HEK293 (cell line): ENCODE measurements around the gene PKN3.
A peak's percentile ranks its signal among the peaks of the same experiment; 100 is the strongest.

ENCODE experiments used
- CTCF ChIA-PET: fragments of 350-600 bp; formaldehyde crosslinking; extraction: SDS; loops from one replicate; lab custom pipeline; 2021; ENCODE audit warnings: antibody characterized with exemption; lab: Yijun Ruan, JAX
- POLR2A ChIA-PET: fragments of 300-600 bp; formaldehyde crosslinking; extraction: SDS; loops from one replicate; lab custom pipeline; 2020; ENCODE audit warnings: antibody characterized with exemption, inconsistent platforms; lab: Yijun Ruan, JAX
- H3K27ac ChIP-seq: fragments of 200-500 bp; sonication (Bioruptor generic); 2 replicates; pipeline ENCODE4 v1.5.1; 2014; ENCODE audit warnings: low read depth, low read length, control low read depth, inconsistent platforms; ENCODE audit errors: extremely low read depth
- H3K36me3 ChIP-seq, 2 experiments: fragments of 200-500 bp in 1 of 2; sonication (Bioruptor generic) in 1 of 2; 1 replicate in 1 of 2; 2 replicates in 1 of 2; pipeline ENCODE4 v1.5.1; 2014 to 2017; ENCODE audit warnings: inconsistent platforms in 2 of 2, low read length in 2 of 2; ENCODE audit not compliant: control insufficient read depth in 2 of 2, insufficient read depth in 1 of 2
- H3K4me1 ChIP-seq: fragments of 200-500 bp; sonication (Bioruptor generic); 2 replicates; pipeline ENCODE4 v1.5.1; 2014; ENCODE audit warnings: mild to moderate bottlenecking, low read length, inconsistent platforms; ENCODE audit not compliant: control insufficient read depth, insufficient read depth
- H3K4me3 ChIP-seq: 2 replicates; pipeline ENCODE4 v1.5.1; 2011; ENCODE audit warnings: low read depth, mild to moderate bottlenecking, control low read depth, low read length, moderate library complexity
- H3K9me3 ChIP-seq: fragments of 200-500 bp; sonication (Bioruptor generic); 2 replicates; pipeline ENCODE4 v1.5.1; 2014; ENCODE audit warnings: low read depth, low read length, inconsistent platforms; ENCODE audit not compliant: control insufficient read depth, insufficient read depth
- GLIS1 ChIP-seq: fragments of 450-650 bp; formaldehyde crosslinking; IDR thresholded peaks from 2 replicates; pipeline ENCODE4 v1.5.1; 2016; ENCODE audit warnings: missing biosample characterization, missing genetic modification characterization
- GLIS2 ChIP-seq: fragments of 450-650 bp; formaldehyde crosslinking; IDR thresholded peaks from 2 replicates; pipeline ENCODE4 v1.5.1; 2016; ENCODE audit warnings: missing biosample characterization, missing genetic modification characterization
- KLF10 ChIP-seq: fragments of 450-650 bp; IDR thresholded peaks from 2 replicates; pipeline ENCODE4 v1.5.1; 2018; ENCODE audit warnings: missing biosample characterization, mild to moderate bottlenecking, missing genetic modification characterization
- PATZ1 ChIP-seq: fragments of 450-650 bp; formaldehyde crosslinking; IDR thresholded peaks from 2 replicates; pipeline ENCODE4 v1.5.1; 2016; ENCODE audit warnings: missing biosample characterization, missing genetic modification characterization
- SP7 ChIP-seq: fragments of 450-650 bp; formaldehyde crosslinking; IDR thresholded peaks from 2 replicates; pipeline ENCODE4 v1.5.1; 2016; ENCODE audit warnings: missing biosample characterization, missing genetic modification characterization
- ZBTB10 ChIP-seq: fragments of 450-650 bp; formaldehyde crosslinking; IDR thresholded peaks from 2 replicates; pipeline ENCODE4 v1.5.1; 2016; ENCODE audit warnings: missing biosample characterization, missing genetic modification characterization
- ZBTB17 ChIP-seq: fragments of 450-650 bp; formaldehyde crosslinking; IDR thresholded peaks from 2 replicates; pipeline ENCODE4 v1.5.1; 2016; ENCODE audit warnings: missing biosample characterization, missing genetic modification characterization
- ZBTB44 ChIP-seq: fragments of 450-650 bp; IDR thresholded peaks from 2 replicates; pipeline ENCODE4 v1.5.1; 2018; ENCODE audit warnings: missing biosample characterization, mild to moderate bottlenecking, missing genetic modification characterization
- ZBTB48 ChIP-seq: fragments of 450-650 bp; formaldehyde crosslinking; IDR thresholded peaks from 2 replicates; pipeline ENCODE4 v1.5.1; 2016; ENCODE audit warnings: missing biosample characterization, missing genetic modification characterization
- ZBTB8A ChIP-seq: fragments of 450-650 bp; formaldehyde crosslinking; IDR thresholded peaks from 2 replicates; pipeline ENCODE4 v1.5.1; 2016; ENCODE audit warnings: missing biosample characterization, missing genetic modification characterization
- ZIC2 ChIP-seq: fragments of 450-650 bp; formaldehyde crosslinking; IDR thresholded peaks from 2 replicates; pipeline ENCODE4 v1.5.1; 2016; ENCODE audit warnings: missing biosample characterization, missing genetic modification characterization
- ZNF19 ChIP-seq: fragments of 450-650 bp; formaldehyde crosslinking; IDR thresholded peaks from 2 replicates; pipeline ENCODE4; 2016; ENCODE audit warnings: missing biosample characterization, missing genetic modification characterization, low read depth
- ZNF2 ChIP-seq: fragments of 450-650 bp; formaldehyde crosslinking; IDR thresholded peaks from 2 replicates; pipeline ENCODE4 v1.5.1; 2016; ENCODE audit warnings: missing biosample characterization, missing genetic modification characterization
- ZNF214 ChIP-seq: fragments of 450-650 bp; formaldehyde crosslinking; IDR thresholded peaks from 2 replicates; pipeline ENCODE4 v1.5.1; 2017; ENCODE audit warnings: missing biosample characterization, mild to moderate bottlenecking, missing genetic modification characterization, borderline replicate concordance
- ZNF266 ChIP-seq: fragments of 450-650 bp; formaldehyde crosslinking; IDR thresholded peaks from 2 replicates; pipeline ENCODE4 v1.5.1; 2016; ENCODE audit warnings: missing biosample characterization, missing genetic modification characterization, low read depth
- ZNF335 ChIP-seq: fragments of 450-650 bp; formaldehyde crosslinking; conservative IDR thresholded peaks from 2 replicates; pipeline ENCODE4 v1.5.1; 2016; ENCODE audit warnings: missing biosample characterization, missing genetic modification characterization
- ZNF341 ChIP-seq: fragments of 450-650 bp; formaldehyde crosslinking; IDR thresholded peaks from 2 replicates; pipeline ENCODE4; 2016; ENCODE audit warnings: low read depth, missing biosample characterization, missing genetic modification characterization
- ZNF501 ChIP-seq: fragments of 450-650 bp; formaldehyde crosslinking; IDR thresholded peaks from 2 replicates; pipeline ENCODE4 v1.5.1; 2016; ENCODE audit warnings: missing biosample characterization, missing genetic modification characterization
- ZNF610 ChIP-seq: fragments of 450-650 bp; formaldehyde crosslinking; IDR thresholded peaks from 2 replicates; pipeline ENCODE4 v1.5.1; 2016; ENCODE audit warnings: missing biosample characterization, missing genetic modification characterization, borderline replicate concordance
- ZNF654 ChIP-seq: fragments of 450-650 bp; formaldehyde crosslinking; IDR thresholded peaks from 2 replicates; pipeline ENCODE4 v1.5.1; 2016; ENCODE audit warnings: low read depth, missing biosample characterization, missing genetic modification characterization
- ZNF660 ChIP-seq: fragments of 450-650 bp; IDR thresholded peaks from 2 replicates; pipeline ENCODE4 v1.5.1; 2018; ENCODE audit warnings: missing biosample characterization, mild to moderate bottlenecking, missing genetic modification characterization
- ZSCAN30 ChIP-seq: fragments of 450-650 bp; IDR thresholded peaks from 2 replicates; pipeline ENCODE4 v1.5.1; 2018; ENCODE audit warnings: missing biosample characterization, mild to moderate bottlenecking, missing genetic modification characterization, moderate library complexity
- TF ChIP-seq, protein P1 (sequence below): fragments of 450-650 bp; formaldehyde crosslinking; IDR thresholded peaks from 2 replicates; pipeline ENCODE4 v1.5.1; 2016; ENCODE audit warnings: missing biosample characterization, missing genetic modification characterization
- TF ChIP-seq, protein P2 (sequence below): fragments of 450-650 bp; formaldehyde crosslinking; conservative IDR thresholded peaks from 2 replicates; pipeline ENCODE4 v1.5.1; 2016; ENCODE audit warnings: low read depth, missing biosample characterization, missing genetic modification characterization
- TF ChIP-seq, protein P3 (sequence below): fragments of 450-650 bp; formaldehyde crosslinking; IDR thresholded peaks from 2 replicates; pipeline ENCODE4 v1.5.1; 2016; ENCODE audit warnings: missing biosample characterization, missing genetic modification characterization

The PKN3 gene

GRCh38 chr9:128733256-128733655 lies 31.0 kb downstream of the PKN3 start:
- Histone ChIP-seq H3K36me3 (peaks cover 0 to 39% of the 10 kb centered on the region in 2 experiments; a peak in 2 of 3 replicates), H3K4me3 (no peak overlapping the region), H3K27ac (no peak overlapping the region), H3K9me3 (no peaks in the 10 kb centered on the region), H3K4me1 (no peaks in the 10 kb centered on the region)
- ChIA-PET CTCF (interaction anchor here (0.6 to 5.3 kb wide), 38 partner anchors 9 to 1020 kb away, joined by 3 to 41 read pairs (median 5); partner anchors contain the start of genes ENDOG, KYAT1, LRRC8A and PHYHD1), POLR2A (interaction anchor here (1.0 to 2.1 kb wide), 3 partner anchors 9 to 85 kb away, joined by 3 to 11 read pairs (median 6); partner anchors contain the start of genes ENDOG and ZDHHC12)
- TF ChIP-seq ZBTB10 (tag by site-specific recombination) (peak; percentile 70; the same call in 1 of the 2 replicates), GLIS1 (tag by site-specific recombination) (peak; percentile 90), ZSCAN30 (tag by site-specific recombination) (peak; percentile 100), ZBTB17 (tag by site-specific recombination) (peak; percentile 75), ZNF341 (tag by site-specific recombination) (peak; percentile 42; the same call in 1 of the 2 replicates), ZBTB8A (0 out of 2 replicates have a peak, but pooled peaks have one; percentile 57), ZNF335 (tag by site-specific recombination) (0 out of 2 replicates have a peak, but pooled peaks have one; percentile 13), ZNF266 (no peak), ZIC2 (tag by site-specific recombination) (peak; percentile 66), ZNF501 (tag by site-specific recombination) (0 out of 2 replicates have a peak, but pooled peaks have one; percentile 42), ZBTB44 (tag by site-specific recombination) (no peak), ZNF19 (tag by site-specific recombination) (no peak), KLF10 (0 out of 2 replicates have a peak, but pooled peaks have one; percentile 33), SP7 (peak; percentile 59; the same call in 1 of the 2 replicates), ZNF214 (no peak), ZBTB48 (peak; percentile 87), GLIS2 (peak; percentile 73), PATZ1 (tag by site-specific recombination) (peak; percentile 75), ZNF610 (tag by site-specific recombination) (no peak), ZNF660 (tag by site-specific recombination) (peak; percentile 93), ZNF2 (tag by site-specific recombination) (peak; percentile 67; the same call in 1 of the 2 replicates), ZNF654 (tag by site-specific recombination) (peak; percentile 93)
- TF ChIP-seq, protein P1, sequence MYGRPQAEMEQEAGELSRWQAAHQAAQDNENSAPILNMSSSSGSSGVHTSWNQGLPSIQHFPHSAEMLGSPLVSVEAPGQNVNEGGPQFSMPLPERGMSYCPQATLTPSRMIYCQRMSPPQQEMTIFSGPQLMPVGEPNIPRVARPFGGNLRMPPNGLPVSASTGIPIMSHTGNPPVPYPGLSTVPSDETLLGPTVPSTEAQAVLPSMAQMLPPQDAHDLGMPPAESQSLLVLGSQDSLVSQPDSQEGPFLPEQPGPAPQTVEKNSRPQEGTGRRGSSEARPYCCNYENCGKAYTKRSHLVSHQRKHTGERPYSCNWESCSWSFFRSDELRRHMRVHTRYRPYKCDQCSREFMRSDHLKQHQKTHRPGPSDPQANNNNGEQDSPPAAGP = 0 out of 2 replicates have a peak, but pooled peaks have one; percentile 17
- TF ChIP-seq, protein P2, sequence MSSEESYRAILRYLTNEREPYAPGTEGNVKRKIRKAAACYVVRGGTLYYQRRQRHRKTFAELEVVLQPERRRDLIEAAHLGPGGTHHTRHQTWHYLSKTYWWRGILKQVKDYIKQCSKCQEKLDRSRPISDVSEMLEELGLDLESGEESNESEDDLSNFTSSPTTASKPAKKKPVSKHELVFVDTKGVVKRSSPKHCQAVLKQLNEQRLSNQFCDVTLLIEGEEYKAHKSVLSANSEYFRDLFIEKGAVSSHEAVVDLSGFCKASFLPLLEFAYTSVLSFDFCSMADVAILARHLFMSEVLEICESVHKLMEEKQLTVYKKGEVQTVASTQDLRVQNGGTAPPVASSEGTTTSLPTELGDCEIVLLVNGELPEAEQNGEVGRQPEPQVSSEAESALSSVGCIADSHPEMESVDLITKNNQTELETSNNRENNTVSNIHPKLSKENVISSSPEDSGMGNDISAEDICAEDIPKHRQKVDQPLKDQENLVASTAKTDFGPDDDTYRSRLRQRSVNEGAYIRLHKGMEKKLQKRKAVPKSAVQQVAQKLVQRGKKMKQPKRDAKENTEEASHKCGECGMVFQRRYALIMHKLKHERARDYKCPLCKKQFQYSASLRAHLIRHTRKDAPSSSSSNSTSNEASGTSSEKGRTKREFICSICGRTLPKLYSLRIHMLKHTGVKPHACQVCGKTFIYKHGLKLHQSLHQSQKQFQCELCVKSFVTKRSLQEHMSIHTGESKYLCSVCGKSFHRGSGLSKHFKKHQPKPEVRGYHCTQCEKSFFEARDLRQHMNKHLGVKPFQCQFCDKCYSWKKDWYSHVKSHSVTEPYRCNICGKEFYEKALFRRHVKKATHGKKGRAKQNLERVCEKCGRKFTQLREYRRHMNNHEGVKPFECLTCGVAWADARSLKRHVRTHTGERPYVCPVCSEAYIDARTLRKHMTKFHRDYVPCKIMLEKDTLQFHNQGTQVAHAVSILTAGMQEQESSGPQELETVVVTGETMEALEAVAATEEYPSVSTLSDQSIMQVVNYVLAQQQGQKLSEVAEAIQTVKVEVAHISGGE (tag by site-specific recombination) = peak; percentile 37; the same call in 1 of the 2 replicates
- TF ChIP-seq, protein P3, sequence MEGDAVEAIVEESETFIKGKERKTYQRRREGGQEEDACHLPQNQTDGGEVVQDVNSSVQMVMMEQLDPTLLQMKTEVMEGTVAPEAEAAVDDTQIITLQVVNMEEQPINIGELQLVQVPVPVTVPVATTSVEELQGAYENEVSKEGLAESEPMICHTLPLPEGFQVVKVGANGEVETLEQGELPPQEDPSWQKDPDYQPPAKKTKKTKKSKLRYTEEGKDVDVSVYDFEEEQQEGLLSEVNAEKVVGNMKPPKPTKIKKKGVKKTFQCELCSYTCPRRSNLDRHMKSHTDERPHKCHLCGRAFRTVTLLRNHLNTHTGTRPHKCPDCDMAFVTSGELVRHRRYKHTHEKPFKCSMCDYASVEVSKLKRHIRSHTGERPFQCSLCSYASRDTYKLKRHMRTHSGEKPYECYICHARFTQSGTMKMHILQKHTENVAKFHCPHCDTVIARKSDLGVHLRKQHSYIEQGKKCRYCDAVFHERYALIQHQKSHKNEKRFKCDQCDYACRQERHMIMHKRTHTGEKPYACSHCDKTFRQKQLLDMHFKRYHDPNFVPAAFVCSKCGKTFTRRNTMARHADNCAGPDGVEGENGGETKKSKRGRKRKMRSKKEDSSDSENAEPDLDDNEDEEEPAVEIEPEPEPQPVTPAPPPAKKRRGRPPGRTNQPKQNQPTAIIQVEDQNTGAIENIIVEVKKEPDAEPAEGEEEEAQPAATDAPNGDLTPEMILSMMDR (tag by site-specific recombination) = peak; percentile 95
